ENCODE measurements around the gene PRKCE. TPM values are rescaled to one million over a fixed set of nuclear protein-coding genes. Genes with fewer than 3 reads are reported as not detected.

PRKCE gene
- total RNA-seq, 1 experiment from 2014 or later = 1.3 TPM

- Histone ChIP-seq H3K4me1 (ENCODE audit: insufficient read depth, low read length) (no peaks in the 10 kb centered on the region), H2BK120ac (ENCODE audit: low read depth, low read length, poor library complexity, severe bottlenecking) (no peak overlapping the region), H3K23me2 (ENCODE audit: insufficient read length, low read depth, low read length, poor library complexity, severe bottlenecking) (no peaks in the 10 kb centered on the region), H4K8ac (replicated peaks; ENCODE audit: insufficient read length, low read depth, low read length) (no peak overlapping the region), H2BK5ac (ENCODE audit: insufficient read length, low read length) (no peak overlapping the region), H3K23ac (ENCODE audit: insufficient read length, low read depth, low read length) (no peak overlapping the region), H3K79me1 (ENCODE audit: insufficient read depth, low read depth, low read length, poor library complexity, severe bottlenecking) (no peaks in the 10 kb centered on the region), H2BK15ac (ENCODE audit: low read depth, low read length) (no peak overlapping the region), H4K91ac (ENCODE audit: insufficient read length, low read depth, low read length) (no peak overlapping the region), H3K4ac (ENCODE audit: low read depth, low read length) (no peak overlapping the region), H4K5ac (ENCODE audit: insufficient read length, low read depth, low read length) (no peak overlapping the region), H3K4me2 (ENCODE audit: insufficient read depth, insufficient read length, low read length) (no peak overlapping the region), H2BK20ac (ENCODE audit: low read depth, low read length, poor library complexity, severe bottlenecking) (no peak overlapping the region), H2AFZ (ENCODE audit: low read length) (no peak overlapping the region), H3K14ac (ENCODE audit: insufficient read depth, low read length) (no peak overlapping the region), H3K9me3 (ENCODE audit: control insufficient read depth, low read depth, low read length) (no peaks in the 10 kb centered on the region), H3K27ac (ENCODE audit: insufficient read length, low read depth, low read length) (no peak overlapping the region), H3T11ph (ENCODE audit: low read length) (no peak overlapping the region), H3K79me2 (ENCODE audit: insufficient read depth, low read length) (no peaks in the 10 kb centered on the region), H3K56ac (ENCODE audit: insufficient read length, low read depth, low read length) (no peak overlapping the region), H3K18ac (ENCODE audit: insufficient read length, low read depth, low read length) (peak overlapping the region; percentile 21), H3K9ac (ENCODE audit: extremely low read depth, insufficient read length, low read length) (no peak overlapping the region), H4K20me1 (ENCODE audit: control insufficient read depth, insufficient read depth, insufficient read length) (no peaks in the 10 kb centered on the region), H2AK5ac (ENCODE audit: insufficient read length, low read length) (no peak overlapping the region), H3K27me3 (ENCODE audit: insufficient read depth, low read length) (no peaks in the 10 kb centered on the region), H2BK12ac (ENCODE audit: insufficient read length, low read depth, low read length) (no peak overlapping the region)
- Mint-ChIP-seq H3K27ac (no peak overlapping the region; a peak in 1 of 7 replicates), H3K4me1 (peaks cover 0 to 7% of the 10 kb centered on the region in 2 experiments; a peak in 2 of 4 replicates), H3K9me3 (no peaks in the 10 kb centered on the region), H3K27me3 (ENCODE audit: low read depth) (peaks cover 1% of the 10 kb centered on the region; the same call in 1 of the 2 replicates), H3K36me3 (ENCODE audit: insufficient read depth in 1 of 3, low read depth in 3 of 3) (no peaks in the 10 kb centered on the region), H3K4me3 (no peak overlapping the region)
- TF ChIP-seq CTCF (conservative IDR thresholded peaks at IDR 0.05) = no peak
- WGBS (ENCODE audit: extremely low coverage, insufficient read length, low lambda C conversion rate) = no CpG with 5 or more reads among the region's 8 CpGs
- DNase-seq = no peak
Measured at GRCh38 chr2:45904946-45905631, 253.6 kb downstream of the PRKCE start.
